ENCODE measurements around the gene LEMD2. TPM values are rescaled to one million over a fixed set of nuclear protein-coding genes. Genes with fewer than 3 reads are reported as not detected.

Gene LEMD2
- total and polyA plus RNA-seq, 7 donors, result 21.3 to 63.3 (median 37.3) TPM

DNA sequence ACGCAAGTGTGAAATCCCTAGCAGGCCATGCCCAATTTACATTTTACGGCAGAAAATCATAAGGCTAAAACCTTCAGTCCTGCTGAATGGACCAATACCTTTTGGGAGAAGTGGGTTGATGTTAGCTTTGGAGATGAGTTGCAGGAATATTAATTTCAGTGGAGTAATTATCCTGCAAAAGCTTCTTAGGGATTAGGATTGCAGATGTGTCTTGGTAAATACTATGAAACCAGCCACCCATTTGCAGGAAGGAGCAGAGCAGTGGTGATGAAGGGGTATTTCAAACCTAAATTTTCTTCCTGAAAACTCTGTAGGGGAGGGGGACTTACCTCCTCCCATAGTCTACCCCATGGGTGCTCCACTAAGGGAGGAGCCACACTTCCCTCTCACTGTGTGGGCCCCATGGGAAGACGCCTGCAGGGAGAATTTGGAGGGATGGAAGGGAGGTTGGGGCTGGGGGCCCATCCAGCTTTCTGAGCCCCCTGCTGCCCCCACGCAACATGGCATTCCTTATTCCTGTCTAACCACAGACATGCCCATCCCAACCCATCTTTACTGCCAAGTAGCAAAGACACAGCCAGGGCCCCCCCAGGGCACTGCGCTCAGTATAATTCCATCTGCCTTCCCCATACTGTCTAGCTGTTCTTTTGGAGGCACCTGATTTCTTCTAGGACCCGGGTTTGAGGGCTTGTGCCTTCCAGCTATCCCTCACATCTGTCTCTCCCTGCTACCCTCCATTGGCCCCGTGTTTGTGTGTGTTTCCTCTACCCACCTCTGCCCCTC is 62.8 kb downstream of the LEMD2 start:
- TF ChIP-seq CTCF (IDR thresholded peaks at IDR 0.05), result no peak
- H3K4me3 ChIP-seq, result no peak overlapping the region
- no peak for DNase-seq
- WGBS, 3 donors, result 74 to 79% (median 78%) methylated on average over 7 of the region's 7 CpGs
- H3K27me3 ChIP-seq (ENCODE audit: insufficient read depth in 3 of 3, low read length in 2 of 3), result no peaks in the 10 kb centered on the region
- ATAC-seq, result no peak
- intact Hi-C loops (cut with DNase I), result no loop called here
- H3K4me1 ChIP-seq, result peaks cover 46% of the 10 kb centered on the region
- H3K9me3 ChIP-seq, result no peaks in the 10 kb centered on the region
- peaks cover 3 to 90% of the 10 kb centered on the region in 2 donors for H3K36me3 ChIP-seq (ENCODE audit: insufficient read depth in 1 of 2, low read depth in 1 of 2)
- H3K27ac ChIP-seq, result peak overlapping the region; percentile 100

DNA sequence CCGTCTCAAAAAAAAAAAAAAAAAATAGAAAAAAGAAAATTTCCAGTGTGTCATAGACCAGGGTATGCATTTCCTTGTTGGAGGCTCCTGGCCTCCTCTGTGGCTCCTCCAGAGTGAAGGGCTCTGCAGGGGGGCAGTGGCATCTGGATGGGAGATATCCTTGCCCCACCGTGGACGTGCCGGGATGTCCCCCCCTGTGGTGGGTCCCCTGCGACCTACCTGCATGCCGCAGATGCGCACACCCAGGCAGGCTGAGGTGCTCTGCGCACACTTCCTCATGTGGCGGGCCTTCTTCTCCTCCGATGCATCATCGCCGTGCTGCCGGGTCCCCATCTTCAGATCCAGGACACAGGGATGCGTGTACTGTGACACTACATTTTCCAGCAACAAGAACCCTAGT is 63.7 kb downstream of the LEMD2 start:
- no peak for ATAC-seq
- Histone ChIP-seq H3K4me3 (no peak overlapping the region), H3K9me3 (no peaks in the 10 kb centered on the region), H3K27me3 (ENCODE audit: insufficient read depth in 3 of 3, low read length in 2 of 3) (no peaks in the 10 kb centered on the region), H3K4me1 (peaks cover 38% of the 10 kb centered on the region), H3K27ac (no peak overlapping the region), H3K36me3 (ENCODE audit: insufficient read depth in 1 of 2, low read depth in 1 of 2) (peaks cover 3 to 81% of the 10 kb centered on the region in 2 donors)
- 80 to 84% (median 81%) methylated on average over 12 to 14 of the region's 14 CpGs for WGBS, 3 donors
- no peak for DNase-seq
- intact Hi-C loops (cut with DNase I), result no loop called here
- TF ChIP-seq CTCF (IDR thresholded peaks at IDR 0.05), result no peak

DNA sequence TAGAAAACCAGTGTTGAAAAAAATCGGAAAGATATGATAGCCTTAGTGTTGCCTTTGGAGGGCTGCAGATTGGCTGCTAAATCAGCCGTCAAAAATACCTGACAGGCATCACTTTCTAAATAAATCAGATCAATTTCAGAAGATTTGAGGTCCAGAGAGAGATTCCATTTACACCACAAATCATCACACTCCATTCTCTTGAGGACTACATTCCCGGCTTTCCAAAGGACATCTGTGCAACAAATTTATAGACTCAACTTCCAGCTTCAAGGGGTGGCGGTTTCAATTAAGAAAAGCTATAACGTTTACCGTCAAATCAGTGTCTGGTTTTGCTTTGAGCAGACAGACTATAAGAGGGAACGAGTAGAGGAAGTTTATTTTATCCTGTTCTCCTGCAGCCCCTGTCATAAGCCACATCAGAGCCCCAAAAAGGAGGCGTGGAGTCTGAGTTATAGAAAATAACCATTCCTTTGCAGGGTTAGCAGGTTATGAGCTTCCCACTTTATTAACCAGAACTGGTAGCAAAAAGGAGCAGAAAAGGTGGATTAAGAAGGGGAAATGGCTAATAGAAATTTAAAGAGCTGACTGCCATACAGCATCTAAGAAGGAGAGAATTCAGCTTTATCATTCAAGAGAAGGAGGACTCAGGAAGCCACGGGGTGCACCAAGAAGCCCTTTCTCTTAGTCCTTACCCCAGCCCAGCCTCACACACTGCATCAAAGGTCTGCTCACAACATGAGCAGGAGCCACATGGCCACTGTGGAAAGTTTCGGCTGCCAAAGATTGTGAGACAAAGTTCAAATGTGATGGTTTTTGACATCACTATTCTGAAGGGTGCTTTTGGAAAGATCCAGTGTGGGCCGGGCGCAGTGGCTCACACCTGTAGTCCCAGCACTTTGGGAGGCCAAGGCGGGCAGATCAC is 64.6 kb downstream of the LEMD2 start:
- Histone ChIP-seq H3K27me3 (ENCODE audit: insufficient read depth in 3 of 3, low read length in 2 of 3) (no peaks in the 10 kb centered on the region), H3K4me1 (peaks cover 31% of the 10 kb centered on the region), H3K36me3 (ENCODE audit: insufficient read depth in 1 of 2, low read depth in 1 of 2) (peaks cover 3 to 75% of the 10 kb centered on the region in 2 donors), H3K27ac (peak overlapping the region; percentile 36), H3K4me3 (no peak overlapping the region), H3K9me3 (no peaks in the 10 kb centered on the region)
- intact Hi-C loops (cut with DNase I), result no loop called here
- no peak for ATAC-seq
- no peak for TF ChIP-seq CTCF (IDR thresholded peaks at IDR 0.05)
- WGBS, 3 donors, result 60 to 64% (median 64%) methylated on average over 13 of the region's 13 CpGs
- DNase-seq, result no peak

DNA sequence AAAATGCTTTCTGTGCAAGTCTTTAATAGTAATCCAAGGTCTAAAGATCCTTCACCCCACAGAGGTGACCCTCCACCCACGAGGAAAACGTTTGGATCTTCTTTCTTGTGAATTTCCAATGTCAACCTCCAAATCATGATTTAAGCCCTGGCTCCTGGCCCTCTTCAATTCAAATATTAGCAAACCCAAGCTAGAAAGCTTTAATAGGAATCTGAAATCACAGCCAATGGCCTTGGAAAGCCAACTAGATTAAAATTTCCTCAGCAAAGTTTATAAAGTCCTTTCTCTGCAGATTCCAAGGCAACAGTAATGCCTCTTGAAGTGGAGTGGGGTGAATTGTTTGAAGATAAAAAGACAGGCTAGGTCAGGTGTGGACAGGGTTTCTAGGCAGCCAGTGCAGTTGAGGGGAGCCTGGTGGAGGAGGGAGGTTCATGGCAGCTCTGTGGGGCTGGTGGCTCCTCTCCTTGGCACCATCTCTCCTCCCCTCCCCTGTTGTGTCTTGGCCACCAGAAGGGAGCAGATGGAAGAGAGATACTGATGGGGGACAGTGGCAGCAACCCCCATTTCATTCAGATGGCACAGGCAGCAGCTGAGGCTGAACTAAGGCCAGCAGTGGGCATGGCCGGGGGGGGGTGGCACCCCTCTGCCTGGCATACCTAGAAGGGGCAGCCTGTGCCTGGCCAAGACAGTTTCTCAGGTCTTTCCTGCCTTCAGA is 65.4 kb downstream of the LEMD2 start:
- ATAC-seq (no peak), DNase-seq (no peak)
- 31 to 41% (median 34%) methylated on average over 3 of the region's 3 CpGs for WGBS, 3 donors
- peaks cover 22% of the 10 kb centered on the region for H3K4me1 ChIP-seq
- no peak overlapping the region for H3K4me3 ChIP-seq
- TF ChIP-seq CTCF (IDR thresholded peaks at IDR 0.05), result no peak
- no peaks in the 10 kb centered on the region for H3K9me3 ChIP-seq
- peaks cover 3 to 71% of the 10 kb centered on the region in 2 donors for H3K36me3 ChIP-seq (ENCODE audit: insufficient read depth in 1 of 2, low read depth in 1 of 2)
- peak overlapping the region; percentile 36 for H3K27ac ChIP-seq
- H3K27me3 ChIP-seq (ENCODE audit: insufficient read depth in 3 of 3, low read length in 2 of 3), result no peaks in the 10 kb centered on the region
- intact Hi-C loops (cut with DNase I), result no loop called here

Data from psoas muscle (tissue), 8 donors.